Measurements from ENCODE around the gene PCYT2.
A peak's percentile ranks its signal among the peaks of the same experiment; 100 is the strongest.

PCYT2 gene

GRCh38 chr17:81927653-81928543, 16.7 kb upstream of the PCYT2 start, which contains the start of gene MAFG:
Gene MAFG, minus strand, starts transcription at chr17:81927735. Its CDS starts 4,550 bp downstream, at chr17:81923185.
- POLR2A ChIA-PET: interaction anchor here (1.0 to 3.2 kb wide), 10 partner anchors 8 to 225 kb away, joined by 3 to 22 read pairs (median 4); partner anchors contain the start of genes MRPL12, PCYT2 and SIRT7
- CTCF ChIA-PET: interaction anchor here (0.7 to 1.8 kb wide), 11 partner anchors 8 to 198 kb away, joined by 3 to 12 read pairs (median 3); partner anchors contain the start of gene NOTUM
- Histone ChIP-seq H3K4me1 (ENCODE audit: control insufficient read depth, insufficient read depth, low read length) (peaks cover 3% of the 10 kb centered on the region; the same call in 1 of the 2 replicates), H3K4me3 (ENCODE audit: low read depth, low read length) (peak within 1 kb of the TSS; percentile 79), H3K27ac (ENCODE audit: extremely low read depth, low read depth, low read length) (peak within 1 kb of the TSS; percentile 90), H3K36me3 (ENCODE audit: control insufficient read depth in 2 of 2, insufficient read depth in 1 of 2, low read length in 2 of 2) (peaks cover 0 to under 1% of the 10 kb centered on the region in 2 experiments; a peak in 1 of 3 replicates), H3K9me3 (ENCODE audit: control insufficient read depth, insufficient read depth, low read depth, low read length) (no peaks in the 10 kb centered on the region)
- TF ChIP-seq, protein P1, sequence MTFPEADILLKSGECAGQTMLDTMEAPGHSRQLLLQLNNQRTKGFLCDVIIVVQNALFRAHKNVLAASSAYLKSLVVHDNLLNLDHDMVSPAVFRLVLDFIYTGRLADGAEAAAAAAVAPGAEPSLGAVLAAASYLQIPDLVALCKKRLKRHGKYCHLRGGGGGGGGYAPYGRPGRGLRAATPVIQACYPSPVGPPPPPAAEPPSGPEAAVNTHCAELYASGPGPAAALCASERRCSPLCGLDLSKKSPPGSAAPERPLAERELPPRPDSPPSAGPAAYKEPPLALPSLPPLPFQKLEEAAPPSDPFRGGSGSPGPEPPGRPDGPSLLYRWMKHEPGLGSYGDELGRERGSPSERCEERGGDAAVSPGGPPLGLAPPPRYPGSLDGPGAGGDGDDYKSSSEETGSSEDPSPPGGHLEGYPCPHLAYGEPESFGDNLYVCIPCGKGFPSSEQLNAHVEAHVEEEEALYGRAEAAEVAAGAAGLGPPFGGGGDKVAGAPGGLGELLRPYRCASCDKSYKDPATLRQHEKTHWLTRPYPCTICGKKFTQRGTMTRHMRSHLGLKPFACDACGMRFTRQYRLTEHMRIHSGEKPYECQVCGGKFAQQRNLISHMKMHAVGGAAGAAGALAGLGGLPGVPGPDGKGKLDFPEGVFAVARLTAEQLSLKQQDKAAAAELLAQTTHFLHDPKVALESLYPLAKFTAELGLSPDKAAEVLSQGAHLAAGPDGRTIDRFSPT (tag by site-specific recombination; IDR thresholded peaks at IDR 0.05): peak; percentile 36; the same call in 1 of the 2 replicates
- no peak for TF ChIP-seq ZNF658 (tag by site-specific recombination; IDR thresholded peaks at IDR 0.05)
- TF ChIP-seq ZNF280C (tag by site-specific recombination; IDR thresholded peaks at IDR 0.05): no peak
- TF ChIP-seq SP2 (tag by site-specific recombination; IDR thresholded peaks at IDR 0.05): peak; percentile 39
- no peak for TF ChIP-seq ZNF48 (tag by site-specific recombination; IDR thresholded peaks at IDR 0.05)
- TF ChIP-seq ZSCAN5A (tag by site-specific recombination; IDR thresholded peaks at IDR 0.05): peak; percentile 85; the same call in 1 of the 2 replicates
- TF ChIP-seq ZSCAN30 (tag by site-specific recombination; IDR thresholded peaks at IDR 0.05): peak; percentile 94
- no peak for TF ChIP-seq ZNF513 (tag by site-specific recombination; IDR thresholded peaks at IDR 0.05)
- TF ChIP-seq HOXC10 (CRISPR knock-in tag; IDR thresholded peaks at IDR 0.05): 0 out of 2 replicates have a peak, but pooled peaks have one; percentile 44
- no peak for TF ChIP-seq ZNF585B (tag by site-specific recombination; IDR thresholded peaks at IDR 0.05)
- TF ChIP-seq ZNF707 (tag by site-specific recombination; IDR thresholded peaks at IDR 0.05): no peak
- TF ChIP-seq PATZ1 (tag by site-specific recombination; IDR thresholded peaks at IDR 0.05): peak; percentile 91
- peak; percentile 36; the same call in 1 of the 2 replicates for TF ChIP-seq ZNF777 (tag by site-specific recombination; IDR thresholded peaks at IDR 0.05; ENCODE audit: borderline replicate concordance)
- TF ChIP-seq, protein P2, sequence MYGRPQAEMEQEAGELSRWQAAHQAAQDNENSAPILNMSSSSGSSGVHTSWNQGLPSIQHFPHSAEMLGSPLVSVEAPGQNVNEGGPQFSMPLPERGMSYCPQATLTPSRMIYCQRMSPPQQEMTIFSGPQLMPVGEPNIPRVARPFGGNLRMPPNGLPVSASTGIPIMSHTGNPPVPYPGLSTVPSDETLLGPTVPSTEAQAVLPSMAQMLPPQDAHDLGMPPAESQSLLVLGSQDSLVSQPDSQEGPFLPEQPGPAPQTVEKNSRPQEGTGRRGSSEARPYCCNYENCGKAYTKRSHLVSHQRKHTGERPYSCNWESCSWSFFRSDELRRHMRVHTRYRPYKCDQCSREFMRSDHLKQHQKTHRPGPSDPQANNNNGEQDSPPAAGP (tag by site-specific recombination; IDR thresholded peaks at IDR 0.05): peak; percentile 57; the same call in 1 of the 2 replicates
- no peak for TF ChIP-seq ZNF518A (tag by site-specific recombination; conservative IDR thresholded peaks at IDR 0.05; ENCODE audit: low read depth)
- no peak for TF ChIP-seq ZNF274 (IDR thresholded peaks at IDR 0.05; ENCODE audit: low read length)
- TF ChIP-seq ZNF274 (tag by site-specific recombination; IDR thresholded peaks at IDR 0.05; ENCODE audit: borderline replicate concordance): no peak
- TF ChIP-seq ZNF311 (tag by site-specific recombination; IDR thresholded peaks at IDR 0.05; ENCODE audit: borderline replicate concordance): no peak
- no peak for TF ChIP-seq ZNF621 (tag by site-specific recombination; IDR thresholded peaks at IDR 0.05)

All from HEK293 (cell line).